H1 (cell line): ENCODE data around the gene SERPINF2. TPM values are rescaled to one million over a fixed set of nuclear protein-coding genes. Genes with fewer than 3 reads are reported as not detected.

Source experiments
- CTCF ChIA-PET: fragments of 300-600 bp; sonication (Branson Sonifier 250); formaldehyde crosslinking; loops from one replicate; lab custom pipeline; 2021; ENCODE audit not compliant: partially characterized antibody; lab: Charles Lee
- POLR2A ChIA-PET: fragments of 300-600 bp; sonication (Branson Sonifier 250); formaldehyde crosslinking; loops from one replicate; lab custom pipeline; 2021; ENCODE audit warnings: inconsistent platforms; ENCODE audit not compliant: partially characterized antibody; lab: Charles Lee
- DNase-seq, 2 experiments: peaks; one replicate each; pipeline versions ENCODE4 v3.0.0 to v3.0.0-alpha.2; 2010 to 2022; ENCODE audit warnings: low spot score in 2 of 2, low read depth in 1 of 2, mixed read lengths in 1 of 2
- FAIRE-seq: peaks from 2 replicates; lab custom pipeline; 2011; peaks lifted over from hg19 to GRCh38; lab: Jason Lieb, UNC
- H2AFZ ChIP-seq: 2 replicates; pipeline ENCODE4 v1.8.1; 2012; ENCODE audit warnings: low read length, inconsistent platforms
- H2AK5ac ChIP-seq: 2 replicates; pipeline ENCODE4 v1.6.1; 2013; ENCODE audit warnings: low read depth, low read length
- H2BK120ac ChIP-seq: replicated peaks from 2 replicates; pipeline ENCODE3; 2013; ENCODE audit warnings: low read depth, low read length, inconsistent platforms
- H2BK12ac ChIP-seq: 2 replicates; pipeline ENCODE4 v1.6.1; 2013; ENCODE audit warnings: low read depth, low read length
- H2BK15ac ChIP-seq: 2 replicates; pipeline ENCODE4 v1.6.1; 2013; ENCODE audit warnings: low read length
- H2BK20ac ChIP-seq: 2 replicates; pipeline ENCODE4 v1.6.1; 2013; ENCODE audit warnings: low read length
- H2BK5ac ChIP-seq: 2 replicates; pipeline ENCODE4 v1.6.1; 2013; ENCODE audit warnings: low read depth, low read length
- H3K14ac ChIP-seq: 2 replicates; pipeline ENCODE4 v1.6.1; 2013; ENCODE audit warnings: inconsistent platforms; ENCODE audit not compliant: insufficient read length
- H3K18ac ChIP-seq: 2 replicates; pipeline ENCODE4 v1.6.1; 2013; ENCODE audit warnings: low read length; ENCODE audit errors: extremely low read depth
- H3K23ac ChIP-seq: 2 replicates; pipeline ENCODE4 v1.6.1; 2013; ENCODE audit warnings: inconsistent platforms; ENCODE audit not compliant: insufficient read length
- H3K23me2 ChIP-seq: 2 replicates; pipeline ENCODE4 v1.6.1; 2013; ENCODE audit warnings: low read depth, low read length
- H3K27ac ChIP-seq: 2 replicates; pipeline ENCODE4 v1.6.1; 2011; ENCODE audit warnings: low read depth, low read length, inconsistent platforms
- H3K27me3 ChIP-seq, 4 experiments: replicated peaks in 1 of 4; 1 replicate in 1 of 4; 2 replicates in 3 of 4; pipeline versions ENCODE4 v1.6.1 to v1.8.1; 2011 to 2013; ENCODE audit warnings: low read length in 3 of 4, mild to moderate bottlenecking in 3 of 4, inconsistent platforms in 2 of 4, mixed read lengths in 2 of 4, moderate library complexity in 1 of 4; ENCODE audit not compliant: control insufficient read depth in 3 of 4, insufficient read depth in 3 of 4; ENCODE audit errors: extremely low read depth in 1 of 4
- H3K36me3 ChIP-seq, 4 experiments: 2 replicates each; pipeline versions ENCODE4 v1.6.1 to v1.8.1; 2011 to 2013; ENCODE audit warnings: mild to moderate bottlenecking in 4 of 4, low read length in 3 of 4, moderate library complexity in 2 of 4, control low read depth in 1 of 4, inconsistent platforms in 1 of 4; ENCODE audit not compliant: insufficient read depth in 4 of 4, control insufficient read depth in 2 of 4
- H3K4ac ChIP-seq: replicated peaks from 2 replicates; pipeline ENCODE3; 2013; ENCODE audit warnings: low read length, low read depth, mixed read lengths, inconsistent platforms; ENCODE audit not compliant: insufficient read length
- H3K4me1 ChIP-seq, 4 experiments: replicated peaks in 1 of 4; 1 replicate in 1 of 4; 2 replicates in 3 of 4; pipeline versions ENCODE4 v1.6.1 to v1.8.1; 2011 to 2013; ENCODE audit warnings: low read length in 3 of 4, inconsistent platforms in 2 of 4, mixed read lengths in 1 of 4; ENCODE audit not compliant: insufficient read depth in 4 of 4, control insufficient read depth in 3 of 4
- H3K4me2 ChIP-seq, 2 experiments: 2 replicates each; pipeline versions ENCODE4 v1.6.1 to v1.8.1; 2011 to 2013; ENCODE audit warnings: low read depth in 2 of 2, low read length in 2 of 2, control low read depth in 1 of 2, inconsistent platforms in 1 of 2, mild to moderate bottlenecking in 1 of 2; ENCODE audit not compliant: insufficient read depth in 1 of 2
- H3K4me3 ChIP-seq, 4 experiments: fragments of 200-600, 300-600 bp in 1 of 4; sonication (generic), shearing (Covaris generic), sonication (Bioruptor Twin) in 1 of 4; 2 replicates each; pipeline versions ENCODE4 v1.5.1 to v1.8.1; 2011 to 2016; ENCODE audit warnings: low read length in 4 of 4, low read depth in 3 of 4, control low read depth in 2 of 4, inconsistent platforms in 2 of 4, mild to moderate bottlenecking in 2 of 4, mixed read lengths in 1 of 4, moderate library complexity in 1 of 4; ENCODE audit not compliant: insufficient read depth in 2 of 4; ENCODE audit errors: extremely low read depth in 1 of 4
- H3K56ac ChIP-seq: replicated peaks from 2 replicates; pipeline ENCODE3; 2013; ENCODE audit warnings: low read depth, mild to moderate bottlenecking, mixed read lengths, low read length, inconsistent platforms; ENCODE audit not compliant: insufficient read length
- H3K79me1 ChIP-seq: 2 replicates; pipeline ENCODE4 v1.6.1; 2013; ENCODE audit warnings: low read depth, low read length, control low read depth
- H3K79me2 ChIP-seq, 2 experiments: 2 replicates each; pipeline versions ENCODE4 v1.6.1 to v1.8.1; 2012 to 2013; ENCODE audit warnings: low read length in 2 of 2, mild to moderate bottlenecking in 2 of 2, inconsistent platforms in 1 of 2; ENCODE audit not compliant: insufficient read depth in 2 of 2, control insufficient read depth in 1 of 2
- H3K9ac ChIP-seq, 4 experiments: replicated peaks in 1 of 4; 1 replicate in 1 of 4; 2 replicates in 3 of 4; pipeline versions ENCODE4 v1.6.1 to v1.8.1; 2011 to 2013; ENCODE audit warnings: low read depth in 3 of 4, low read length in 3 of 4, control low read depth in 2 of 4, mild to moderate bottlenecking in 2 of 4, moderate library complexity in 2 of 4, inconsistent platforms in 1 of 4; ENCODE audit errors: extremely low read depth in 1 of 4
- H3K9me3 ChIP-seq, 2 experiments: 2 replicates each; pipeline versions ENCODE4 v1.6.1 to v1.8.1; 2012 to 2013; ENCODE audit warnings: mild to moderate bottlenecking in 2 of 2, moderate library complexity in 2 of 2, control low read depth in 1 of 2, inconsistent platforms in 1 of 2, low read depth in 1 of 2, low read length in 1 of 2, mixed read lengths in 1 of 2; ENCODE audit not compliant: insufficient read depth in 2 of 2
- H4K20me1 ChIP-seq, 2 experiments: replicated peaks in 1 of 2; 2 replicates each; pipeline versions ENCODE3 to v1.8.1; 2011 to 2013; ENCODE audit warnings: inconsistent platforms in 2 of 2, low read length in 2 of 2, mild to moderate bottlenecking in 1 of 2; ENCODE audit not compliant: insufficient read depth in 2 of 2, control insufficient read depth in 1 of 2
- H4K5ac ChIP-seq: 2 replicates; pipeline ENCODE4 v1.6.1; 2013; ENCODE audit warnings: low read length, low read depth, mixed read lengths, inconsistent platforms; ENCODE audit not compliant: insufficient read length
- H4K8ac ChIP-seq: 2 replicates; pipeline ENCODE4 v1.8.0; 2013; ENCODE audit warnings: mild to moderate bottlenecking, moderate library complexity, low read length, inconsistent platforms; ENCODE audit not compliant: insufficient read depth; ENCODE audit errors: extremely low read depth
- H4K91ac ChIP-seq: replicated peaks from 2 replicates; pipeline ENCODE3; 2013; ENCODE audit warnings: low read length, mixed read lengths, inconsistent platforms; ENCODE audit not compliant: insufficient read length
- BRCA1 ChIP-seq: IDR thresholded peaks from 2 replicates; pipeline ENCODE4 v1.6.1; 2012; ENCODE audit warnings: low read depth, low read length, improper control_type of control experiment
- JUND ChIP-seq: IDR thresholded peaks from 2 replicates; pipeline ENCODE4 v1.6.1; 2011; ENCODE audit warnings: mild to moderate bottlenecking, improper control_type of control experiment, low read length
- RAD21 ChIP-seq, 2 experiments: IDR thresholded peaks in 1 of 2; conservative IDR thresholded peaks in 1 of 2; 2 replicates each; pipeline ENCODE4 v1.6.1; 2011; ENCODE audit warnings: low read depth in 2 of 2, low read length in 2 of 2, improper control_type of control experiment in 1 of 2, inconsistent platforms in 1 of 2, mild to moderate bottlenecking in 1 of 2, moderate library complexity in 1 of 2
- SAP30 ChIP-seq: fragments of 300-600 bp; sonication (generic); IDR thresholded peaks from 2 replicates; pipeline ENCODE4 v1.7.1; 2012; ENCODE audit warnings: low read length, moderate library complexity, mild to moderate bottlenecking, inconsistent platforms; ENCODE audit not compliant: insufficient read depth, insufficient replicate concordance
- SP4 ChIP-seq: IDR thresholded peaks from 2 replicates; pipeline ENCODE4 v1.6.1; 2012; ENCODE audit warnings: low read length, inconsistent platforms
- WGBS, 2 experiments: shearing (Covaris generic) in 1 of 2; methylation state at CpG; one replicate each; pipeline versions ENCODE4 v1.1.6 to v1.1.7; 2013 to 2015; ENCODE audit warnings: low lambda C conversion rate in 2 of 2, mixed read lengths in 2 of 2, inconsistent platforms in 1 of 2, low coverage in 1 of 2, missing lambda C conversion rate in 1 of 2; ENCODE audit not compliant: insufficient replicate concordance in 2 of 2, insufficient coverage in 1 of 2, insufficient read length in 1 of 2; ENCODE audit errors: extremely low coverage in 1 of 2, missing lambda C conversion rate in 1 of 2; 5-methylcytosine and 5-hydroxymethylcytosine counted together
- polyA plus RNA-seq, 7 experiments: library from polyadenylated mRNA; depleted of rRNA in 3 of 7; stranded (reverse) in 5 of 7; unstranded in 2 of 7; fragments of >200 nt in 5 of 7; fragments of 200-250 nt in 2 of 7; gene quantifications; 1 replicate in 5 of 7; 2 replicates in 1 of 7; 4 replicates in 1 of 7; pipeline versions ENCODE4 v1.2.1 to v1.2.3, GENCODE V29; 2011 to 2013; ENCODE audit warnings: missing spikeins in 2 of 7, mixed read lengths in 2 of 7
- total RNA-seq: library from RNA; stranded (reverse); fragmentation: NEBNext Ultra II Directional; extraction: Animal tissue kit (Norgen Biotek cat#: 25700); gene quantifications from 2 replicates; pipeline ENCODE4 v1.2.1, GENCODE V29; 2021
- TF ChIP-seq, protein P1 (sequence below): IDR thresholded peaks from 2 replicates; pipeline ENCODE4 v1.6.1; 2011; ENCODE audit warnings: low read depth, mild to moderate bottlenecking, low read length; ENCODE audit not compliant: insufficient read depth

The SERPINF2 gene
- total and polyA plus RNA-seq, 2 of the 8 experiments (the other 6 are each of a cell fraction or from before 2014, with no cell fraction given), result 1.8 to 3.2 TPM

DNA sequence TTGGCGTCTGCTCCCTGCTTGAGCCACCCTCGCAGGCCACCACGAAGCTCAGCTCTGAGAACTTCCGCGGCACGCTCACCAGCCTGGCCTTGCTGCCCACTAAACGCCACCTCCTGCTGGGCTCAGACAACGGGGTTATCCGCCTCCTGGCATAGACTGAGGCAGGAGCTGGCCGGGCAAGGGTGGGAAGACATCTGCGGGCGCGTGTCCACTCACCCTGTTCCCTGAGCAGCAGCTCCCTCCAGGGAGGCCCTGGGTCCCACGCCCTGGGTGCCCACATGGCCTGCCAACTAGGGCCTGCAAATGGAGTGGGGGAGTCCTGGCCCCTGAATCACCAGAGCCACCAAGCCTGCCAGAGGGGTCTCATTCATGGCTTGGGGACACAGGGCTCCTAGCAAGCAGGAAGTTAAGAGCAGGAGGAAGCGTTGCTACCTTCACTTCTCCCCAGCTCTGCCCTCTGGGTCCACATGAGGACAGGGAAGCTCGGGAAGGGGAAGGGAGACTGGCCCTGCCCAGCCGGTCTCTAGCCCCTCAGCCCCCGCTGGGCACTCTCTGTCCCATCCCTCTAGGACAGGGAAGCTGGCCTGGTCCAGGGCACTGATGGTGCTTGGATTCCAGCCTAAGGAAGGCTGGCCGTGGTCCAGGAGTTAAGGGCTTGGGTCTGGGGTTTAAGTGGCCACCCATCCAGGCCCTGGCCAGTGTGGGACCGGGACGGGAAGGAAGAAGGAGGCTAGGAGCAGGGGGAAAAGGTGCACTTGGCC lies 5.0 kb upstream of the SERPINF2 start:
- POLR2A ChIA-PET, result interaction anchor here (1.0 to 2.6 kb wide), 7 partner anchors 9 to 176 kb away, joined by 3 to 9 read pairs (median 5); partner anchors contain the start of genes PITPNA and SERPINF1
- Histone ChIP-seq H2BK15ac (no peak overlapping the region), H2AK5ac (no peak overlapping the region), H3K36me3 (no peaks in the 10 kb centered on the region), H3K56ac (no peak overlapping the region), H3K27me3 (no peaks in the 10 kb centered on the region), H3K9ac (no peak overlapping the region), H3K27ac (no peak overlapping the region), H3K4me1 (peaks cover 0 to 7% (median 1%) of the 10 kb centered on the region in 4 experiments; a peak in 5 of 7 replicates), H3K4me2 (no peak overlapping the region), H4K91ac (no peak overlapping the region), H3K18ac (no peak overlapping the region), H3K23me2 (no peaks in the 10 kb centered on the region), H2BK5ac (no peak overlapping the region), H2AFZ (no peak overlapping the region), H3K23ac (no peak overlapping the region), H2BK120ac (no peak overlapping the region), H3K79me2 (no peaks in the 10 kb centered on the region), H2BK20ac (no peak overlapping the region), H3K14ac (no peak overlapping the region), H4K8ac (no peak overlapping the region; the same call in 1 of the 2 replicates), H4K5ac (no peak overlapping the region), H3K79me1 (no peaks in the 10 kb centered on the region), H4K20me1 (no peaks in the 10 kb centered on the region), H3K4me3 (no peak overlapping the region), H2BK12ac (no peak overlapping the region), H3K4ac (no peak overlapping the region), H3K9me3 (no peaks in the 10 kb centered on the region; a peak in 1 of 4 replicates)
- WGBS, 2 experiments, result 88% methylated on average over 19 of the region's 21 CpGs; no CpG with 5 or more reads in 1 of the 2 experiments
- no peak for TF ChIP-seq SP4
- TF ChIP-seq RAD21 (IDR thresholded peaks at IDR 0.05 in 1 of 2, conservative IDR thresholded peaks at IDR 0.05 in 1 of 2; ENCODE audit: low read depth in 2 of 2, low read length in 2 of 2), result no peak
- TF ChIP-seq BRCA1, result no peak
- no peak for TF ChIP-seq SAP30
- TF ChIP-seq, protein P1, sequence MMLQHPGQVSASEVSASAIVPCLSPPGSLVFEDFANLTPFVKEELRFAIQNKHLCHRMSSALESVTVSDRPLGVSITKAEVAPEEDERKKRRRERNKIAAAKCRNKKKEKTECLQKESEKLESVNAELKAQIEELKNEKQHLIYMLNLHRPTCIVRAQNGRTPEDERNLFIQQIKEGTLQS, result no peak
- TF ChIP-seq JUND, result no peak
- CTCF ChIA-PET, result interaction anchor here (1.0 to 1.4 kb wide), 4 partner anchors 11 to 24 kb away, joined by 3 to 4 read pairs (median 4); no protein-coding TSS in a partner anchor
- DNase-seq (no peak), FAIRE-seq (no peak)
